GM23338 (cell line): ENCODE measurements around the gene EMC1. TPM values are rescaled to one million over a fixed set of nuclear protein-coding genes. Genes with fewer than 3 reads are reported as not detected.
A peak's percentile ranks its signal among the peaks of the same experiment; 100 is the strongest.

Experiments used
- ATAC-seq: fragments of 200-7000 bp; cut with Tn5 transposase; 3 replicates; pipeline ENCODE4 v1.9.1; 2020
- DNase-seq: peaks from one replicate; pipeline ENCODE4 v3.0.0-alpha.2; 2015; ENCODE audit warnings: low spot score
- H2AFZ ChIP-seq: fragments of 200-600 bp; sonication (generic); 2 replicates; pipeline ENCODE4 v1.8.0; 2016; ENCODE audit warnings: antibody characterized with exemption, mild to moderate bottlenecking, moderate library complexity
- H3F3A ChIP-seq: fragments of 200-600 bp; sonication (generic); replicated peaks from 2 replicates; pipeline ENCODE4 v1.8.0; 2017; ENCODE audit warnings: antibody characterized with exemption, mixed run types, low read depth
- H3K27ac ChIP-seq: fragments of 200-600 bp; sonication (generic); 2 replicates; pipeline ENCODE4 v1.6.1; 2016; ENCODE audit warnings: low read depth
- H3K27me3 ChIP-seq: fragments of 200-600 bp; sonication (generic); 2 replicates; pipeline ENCODE4 v1.8.0; 2016; ENCODE audit warnings: mild to moderate bottlenecking, mixed run types, moderate library complexity; ENCODE audit not compliant: insufficient read depth
- H3K36me3 ChIP-seq: fragments of 200-600 bp; sonication (generic); 2 replicates; pipeline ENCODE4 v1.8.0; 2016; ENCODE audit warnings: mild to moderate bottlenecking; ENCODE audit not compliant: insufficient read depth
- H3K4me1 ChIP-seq: fragments of 200-600 bp; sonication (generic); 2 replicates; pipeline ENCODE4 v1.8.0; 2016; ENCODE audit warnings: mild to moderate bottlenecking, moderate library complexity; ENCODE audit not compliant: insufficient read depth
- H3K4me2 ChIP-seq: fragments of 200-600 bp; sonication (generic); 2 replicates; pipeline ENCODE4 v1.7.1; 2017; ENCODE audit warnings: mixed run types
- H3K4me3 ChIP-seq: fragments of 200-600 bp; sonication (generic); 2 replicates; pipeline ENCODE4 v1.6.1; 2016; ENCODE audit warnings: mixed run types
- H3K79me2 ChIP-seq: fragments of 200-600 bp; sonication (generic); replicated peaks from 2 replicates; pipeline ENCODE4 v1.8.0; 2017; ENCODE audit warnings: mild to moderate bottlenecking; ENCODE audit not compliant: insufficient read depth
- H3K9me2 ChIP-seq: fragments of 200-600 bp; sonication (generic); 2 replicates; pipeline ENCODE4 v1.8.0; 2017; ENCODE audit not compliant: insufficient read depth
- H4K20me1 ChIP-seq: fragments of 200-600 bp; sonication (generic); replicated peaks from 2 replicates; pipeline ENCODE4 v1.8.0; 2017; ENCODE audit warnings: mild to moderate bottlenecking; ENCODE audit not compliant: insufficient read depth
- H3K27ac Mint-ChIP-seq: 2 replicates; pipeline ENCODE4 v1.8.0; 2020; ENCODE audit warnings: inconsistent platforms, mild to moderate bottlenecking, moderate library complexity, mixed read lengths
- H3K27me3 Mint-ChIP-seq: 3 replicates; pipeline ENCODE4 v1.8.0; 2022; ENCODE audit warnings: low read depth, mild to moderate bottlenecking, moderate library complexity, mixed read lengths, inconsistent platforms; ENCODE audit not compliant: insufficient read depth, poor library complexity
- H3K36me3 Mint-ChIP-seq: 3 replicates; pipeline ENCODE4 v1.8.0; 2021; ENCODE audit warnings: low read depth, mild to moderate bottlenecking, inconsistent platforms, moderate library complexity, mixed read lengths
- H3K4me1 Mint-ChIP-seq: 3 replicates; pipeline ENCODE4 v1.8.0; 2020; ENCODE audit warnings: mild to moderate bottlenecking, inconsistent platforms, mixed read lengths
- H3K4me3 Mint-ChIP-seq: 3 replicates; pipeline ENCODE4 v1.8.0; 2021; ENCODE audit warnings: moderate library complexity, mild to moderate bottlenecking, inconsistent platforms, mixed read lengths
- H3K9me3 Mint-ChIP-seq: 3 replicates; pipeline ENCODE4 v1.8.0; 2020; ENCODE audit warnings: moderate library complexity, mild to moderate bottlenecking, inconsistent platforms, mixed read lengths
- CREB1 ChIP-seq: fragments of 250-450 bp; sonication (Bioruptor Pico); IDR thresholded peaks from 2 replicates; pipeline ENCODE4 v1.5.0; 2020; ENCODE audit warnings: low read depth, mild to moderate bottlenecking, moderate library complexity
- CTCF ChIP-seq, 2 experiments: fragments of 200-600 bp in 1 of 2; sonication (generic) in 1 of 2; conservative IDR thresholded peaks; 2 replicates each; pipeline versions ENCODE4 v1.5.1 to v1.6.1; 2016 to 2017; ENCODE audit warnings: antibody characterized with exemption in 2 of 2, low read depth in 2 of 2, mild to moderate bottlenecking in 2 of 2, moderate library complexity in 1 of 2
- ETS1 ChIP-seq: IDR thresholded peaks from 2 replicates; pipeline ENCODE4 v1.6.1; 2016; ENCODE audit warnings: antibody characterized with exemption
- EZH2 ChIP-seq: fragments of 200-600 bp; sonication (generic); IDR thresholded peaks from one replicate; pipeline ENCODE4 v1.8.0; 2017; ENCODE audit warnings: antibody characterized with exemption, mild to moderate bottlenecking, low read depth; ENCODE audit not compliant: unreplicated experiment
- EZH2phosphoT487 ChIP-seq: fragments of 200-600 bp; sonication (generic); IDR thresholded peaks from one replicate; pipeline ENCODE4 v1.8.1; 2018; ENCODE audit warnings: antibody characterized with exemption; ENCODE audit not compliant: unreplicated experiment
- NANOG ChIP-seq: IDR thresholded peaks from 2 replicates; pipeline ENCODE4 v1.6.1; 2016; ENCODE audit warnings: antibody characterized with exemption, borderline replicate concordance
- POLR2AphosphoS5 ChIP-seq: IDR thresholded peaks from 2 replicates; pipeline ENCODE4 v1.6.1; 2016; ENCODE audit warnings: antibody characterized with exemption, low read depth
- REST ChIP-seq: IDR thresholded peaks from one replicate; pipeline ENCODE4 v1.6.1; 2018; ENCODE audit warnings: antibody characterized with exemption; ENCODE audit not compliant: unreplicated experiment
- ZNF114 ChIP-seq: fragments of 250-450 bp; sonication (Bioruptor Pico); IDR thresholded peaks from 2 replicates; pipeline ENCODE4 v1.5.0; 2020; ENCODE audit warnings: mild to moderate bottlenecking, moderate library complexity
- ZNF331 ChIP-seq: fragments of 250-450 bp; sonication (Bioruptor Pico); IDR thresholded peaks from 2 replicates; pipeline ENCODE4 v1.5.0; 2020; ENCODE audit warnings: low read depth, mild to moderate bottlenecking, moderate library complexity
- ZNF462 ChIP-seq: fragments of 250-450 bp; sonication (Bioruptor Pico); IDR thresholded peaks from 2 replicates; pipeline ENCODE4 v1.5.0; 2020; ENCODE audit warnings: mild to moderate bottlenecking, moderate library complexity
- long read RNA-seq: library from polyadenylated mRNA; unstranded; transcript quantifications from one replicate; pipeline ENCODE4 v2.0.0, GENCODE V29; 2020; ENCODE audit not compliant: unreplicated experiment
- polyA plus RNA-seq: library from polyadenylated mRNA; unstranded; fragments of >200 nt; fragmentation: Nextera tagmentation; extraction: Ambion mirVana; gene quantifications from 2 replicates; pipeline ENCODE4 v1.2.1, GENCODE V29; 2016
- total RNA-seq: library from RNA; depleted of rRNA; stranded (reverse); fragments of >200 nt; shearing (Covaris generic); gene quantifications from 2 replicates; pipeline ENCODE4 v1.2.3, GENCODE V29; 2014; rRNA removed

EMC1 gene
- total RNA-seq (52.2 and 53.0 TPM in 2 replicates), polyA plus RNA-seq (17.6 and 18.4 TPM in 2 replicates)
- long read RNA-seq, full-length matches to known transcripts = 9 of 9 reads
- long read RNA-seq, partial matches to known transcripts = 0 of 9 reads
- long read RNA-seq, other reads (novel, unspliced or antisense) = 0 of 9 reads

GRCh38 chr1:19251305-19252196 lies at the start of gene EMC1, which contains the start of gene MRTO4:
EMC1 (minus strand) TSS chr1:19251524; CDS start chr1:19251509, 15 bp downstream.
MRTO4 (plus strand) TSS chr1:19251805; CDS start chr1:19251836, 31 bp downstream.
- Mint-ChIP-seq H3K4me3 (peak within 1 kb of the TSS; percentile 100), H3K36me3 (peaks cover 29% of the 10 kb centered on the region), H3K9me3 (peaks cover 3% of the 10 kb centered on the region; the same call in 1 of the 3 replicates), H3K27ac (peak within 1 kb of the TSS; percentile 99), H3K27me3 (peaks cover 13% of the 10 kb centered on the region), H3K4me1 (peaks cover 19% of the 10 kb centered on the region)
- no peaks in the 10 kb centered on the region for H3K9me2 ChIP-seq
- ATAC-seq (peak; percentile 90), DNase-seq (peak; percentile 91)
- H2AFZ ChIP-seq = peak within 1 kb of the TSS; percentile 100
- peak within 1 kb of the TSS; percentile 94 for H3K4me2 ChIP-seq
- peaks cover 95% of the 10 kb centered on the region for H3K79me2 ChIP-seq
- no peaks in the 10 kb centered on the region for H3K27me3 ChIP-seq
- H3K4me3 ChIP-seq = peak within 1 kb of the TSS; percentile 99
- peaks cover 19% of the 10 kb centered on the region for H3K4me1 ChIP-seq
- H3K27ac ChIP-seq = peak within 1 kb of the TSS; percentile 95
- TF ChIP-seq ZNF462 (CRISPR knock-in tag) = no peak
- TF ChIP-seq REST = no peak
- TF ChIP-seq POLR2AphosphoS5 = peak; percentile 82
- TF ChIP-seq CTCF (conservative IDR thresholded peaks at IDR 0.05; ENCODE audit: low read depth in 2 of 2) = no peak
- TF ChIP-seq ETS1 = peak; percentile 72
- TF ChIP-seq EZH2phosphoT487 = no peak
- TF ChIP-seq ZNF114 (CRISPR knock-in tag) = no peak
- TF ChIP-seq NANOG = no peak
- TF ChIP-seq EZH2 = no peak
- no peak for TF ChIP-seq ZNF331 (CRISPR knock-in tag)
- peak; percentile 35; the same call in 1 of the 2 replicates for TF ChIP-seq CREB1 (CRISPR knock-in tag)
- peaks cover 30% of the 10 kb centered on the region for H4K20me1 ChIP-seq
- peaks cover 10% of the 10 kb centered on the region for H3K36me3 ChIP-seq
- no peaks in the 10 kb centered on the region for H3F3A ChIP-seq
